Limb (tissue), 2 donors: Measurements from ENCODE around the gene SP5.
"Not testable (repeated sequence)": the region's sequence is repeated elsewhere in the genome, so short reads cannot be mapped to it uniquely, and the experiment has no call there.

Experiments
- DNase-seq, 2 donors: peaks; one replicate each; pipeline ENCODE4 v3.0.0-alpha.2; 2016; ENCODE audit errors: extremely low spot score in 2 of 2

Gene SP5

GRCh38 chr2:170715062-170715931 is at the start of gene SP5:
SP5 (plus strand) TSS chr2:170715337; CDS start chr2:170715513, 176 bp downstream.
- DNase-seq = peak in 1 of 2 donors; percentile 66

GRCh38 chr2:170665743-170666142 is 49.4 kb upstream of the SP5 start:
- DNase-seq = no peak

DNA sequence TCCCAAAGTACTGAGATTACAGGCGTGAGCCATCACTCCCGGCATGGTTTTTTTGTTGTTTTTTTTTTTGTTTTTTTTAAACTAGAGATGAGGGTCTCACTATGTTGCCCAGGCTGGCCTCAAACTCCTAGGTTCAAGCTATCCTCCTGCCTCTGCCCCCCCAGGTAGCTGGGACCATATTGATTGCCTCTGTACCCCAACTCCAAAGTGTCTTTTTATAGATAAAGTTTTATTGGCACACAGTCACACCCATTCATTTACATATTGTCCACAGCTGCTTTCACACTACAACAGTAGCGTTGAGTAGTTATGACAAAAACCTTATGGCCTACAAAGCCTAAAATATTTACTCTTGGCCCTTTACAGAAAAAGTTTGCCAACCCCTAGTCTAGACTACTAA is 45.2 kb upstream of the SP5 start:
- no peak for DNase-seq

DNA sequence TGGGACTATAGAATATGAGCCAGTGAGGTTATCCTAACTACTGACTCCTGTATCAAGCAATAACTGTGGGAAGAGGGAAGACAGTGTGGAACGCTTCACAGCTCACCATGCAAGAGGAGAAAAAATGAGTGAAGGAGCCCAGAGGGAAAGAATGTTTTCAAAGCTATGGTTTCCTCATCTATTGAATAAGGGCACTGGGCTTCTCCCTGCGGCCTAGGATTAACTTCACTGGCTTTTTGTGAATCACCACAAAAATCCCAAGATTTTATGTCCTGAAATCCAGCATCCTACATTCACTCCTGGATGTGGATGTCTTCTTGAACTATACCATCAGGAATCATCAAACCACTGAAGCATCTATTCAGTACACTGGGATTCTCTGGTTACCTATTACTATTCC is 44.5 kb upstream of the SP5 start:
- no peak for DNase-seq

- no peak for DNase-seq
Observed at GRCh38 chr2:170671079-170671478, 44.1 kb upstream of the SP5 start.

- not testable (repeated sequence) for DNase-seq
Observed at GRCh38 chr2:170674282-170674681, 40.9 kb upstream of the SP5 start.

GRCh38 chr2:170675701-170676100 is 39.4 kb upstream of the SP5 start:
- no peak for DNase-seq

GRCh38 chr2:170679607-170680079 is 35.5 kb upstream of the SP5 start:
- peak in 1 of 2 donors; percentile 37 for DNase-seq

GRCh38 chr2:170680172-170680941 is 34.8 kb upstream of the SP5 start:
- no peak for DNase-seq

DNA sequence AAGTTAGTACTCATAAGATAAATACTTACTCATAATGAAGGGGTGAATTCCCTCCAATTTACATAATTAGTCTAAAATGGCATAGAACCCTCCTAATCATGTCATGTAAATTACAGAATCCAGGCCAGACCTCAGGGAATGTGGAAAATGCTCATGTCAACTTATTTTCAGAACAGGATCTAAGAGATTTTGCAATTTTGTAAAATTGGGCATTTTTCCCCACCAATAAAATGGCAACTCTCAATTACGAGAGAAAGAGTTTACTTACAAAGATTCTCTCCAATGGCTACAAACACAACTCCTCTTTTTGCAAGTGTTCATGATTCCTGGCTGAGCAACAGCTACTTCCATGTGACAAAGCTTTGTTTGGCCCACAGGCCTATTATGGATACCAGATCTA is 33.8 kb upstream of the SP5 start:
- no peak for DNase-seq

- no peak for DNase-seq
Observed at GRCh38 chr2:170685591-170685990, 29.5 kb upstream of the SP5 start.

DNA sequence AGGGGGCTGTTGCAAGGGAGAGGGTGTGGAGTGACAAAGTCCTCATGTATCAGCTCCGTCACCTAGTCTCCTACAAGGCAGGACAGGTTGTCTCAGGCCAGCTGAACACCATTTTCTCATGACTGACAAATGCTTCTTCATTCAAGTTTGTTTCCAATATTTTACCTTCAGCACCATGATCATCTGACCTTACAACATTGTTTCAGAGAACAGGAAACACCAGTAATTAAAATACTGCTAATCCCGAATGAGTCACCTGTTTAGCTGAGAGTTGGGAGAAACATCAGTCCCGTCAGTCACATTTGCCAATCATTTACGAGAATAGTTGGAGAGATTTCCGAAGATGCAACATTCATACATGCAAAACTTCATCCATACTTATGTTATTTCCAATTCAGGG is 25.7 kb upstream of the SP5 start:
- no peak for DNase-seq

DNA sequence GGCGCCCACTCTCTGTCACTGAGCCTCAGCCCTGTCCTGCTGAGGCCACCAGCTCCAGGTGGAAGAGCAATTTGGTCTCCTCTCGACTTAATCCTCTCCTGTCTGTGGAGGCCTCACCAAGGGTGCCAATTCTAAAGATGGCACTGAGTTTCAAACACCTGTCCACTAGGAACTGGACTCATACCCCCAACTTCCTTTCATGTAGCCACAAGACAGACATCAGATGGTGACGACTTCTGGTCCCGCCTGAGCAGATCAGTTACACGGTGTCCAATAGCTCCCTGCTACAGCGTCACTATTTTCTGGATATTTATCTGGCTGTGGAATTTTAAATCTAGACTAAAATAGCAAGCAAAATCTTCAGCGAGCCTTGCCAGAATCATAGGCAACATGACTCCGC is 24.5 kb upstream of the SP5 start:
- DNase-seq = no peak

GRCh38 chr2:170694316-170694715 is 20.8 kb upstream of the SP5 start:
- DNase-seq = no peak

GRCh38 chr2:170695521-170696410 is 19.4 kb upstream of the SP5 start:
- DNase-seq = no peak

DNA sequence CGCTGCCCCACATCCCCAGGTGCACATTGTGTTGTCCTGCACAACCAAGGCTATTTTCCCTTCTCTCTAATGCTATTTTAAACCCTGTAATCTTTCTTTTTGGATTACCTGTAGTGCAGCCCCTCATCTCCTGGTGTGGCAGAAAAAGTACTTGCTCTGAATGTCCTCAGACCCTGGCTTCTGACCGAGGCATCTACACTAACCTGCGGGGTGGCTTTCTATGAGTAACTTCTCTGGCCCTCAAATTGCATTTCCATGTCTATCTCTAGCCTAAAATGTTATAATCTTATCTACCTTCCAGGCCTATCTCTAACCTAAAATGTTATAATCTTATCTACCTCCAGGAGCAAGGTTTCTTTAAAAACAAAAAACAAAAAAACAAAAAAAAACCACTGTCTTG is 18.2 kb upstream of the SP5 start:
- no peak for DNase-seq

- DNase-seq = no peak
Observed at GRCh38 chr2:170701011-170701410, 14.1 kb upstream of the SP5 start.

- DNase-seq = no peak
Observed at GRCh38 chr2:170703776-170704476, 11.2 kb upstream of the SP5 start.

GRCh38 chr2:170707821-170708795 is 7.0 kb upstream of the SP5 start:
- DNase-seq = no peak

GRCh38 chr2:170710609-170710979 is 4.5 kb upstream of the SP5 start:
- no peak for DNase-seq
